MCF 10A (cell line): ENCODE data around the gene C5orf58. TPM values are rescaled to one million over a fixed set of nuclear protein-coding genes. Genes with fewer than 3 reads are reported as not detected.

Experiments
- BruUV-seq: library from RNA; stranded (reverse); fragments of 400-500 nt; replicated peaks from 2 replicates; lab custom pipeline; 2021; lab: Mats Ljungman, UMichigan
- CTCF ChIA-PET: fragments of 300-600 bp; sonication (Branson Sonifier 250); formaldehyde crosslinking; extraction: SDS; loops from one replicate; lab custom pipeline; 2021; ENCODE audit warnings: antibody characterized with exemption, inconsistent platforms; lab: Yijun Ruan, JAX
- POLR2A ChIA-PET: fragments of 300-600, 350-650 bp; sonication (Branson Sonifier 250); formaldehyde crosslinking; extraction: SDS; loops from one replicate; lab custom pipeline; 2020; ENCODE audit warnings: antibody characterized with exemption, inconsistent platforms; lab: Yijun Ruan, JAX
- DNase-seq: peaks from one replicate; pipeline ENCODE4 v3.0.0-alpha.2; 2018; ENCODE audit not compliant: unreplicated experiment
- H3K27ac Mint-ChIP-seq: one replicate; pipeline ENCODE4 v1.8.0; 2022; ENCODE audit warnings: mild to moderate bottlenecking, low read depth, mixed read lengths; ENCODE audit not compliant: unreplicated experiment
- H3K27me3 Mint-ChIP-seq: one replicate; pipeline ENCODE4 v1.8.0; 2022; ENCODE audit warnings: mixed read lengths; ENCODE audit not compliant: insufficient read depth, unreplicated experiment
- H3K36me3 Mint-ChIP-seq: one replicate; pipeline ENCODE4 v1.8.0; 2022; ENCODE audit warnings: mild to moderate bottlenecking, moderate library complexity, mixed read lengths; ENCODE audit not compliant: insufficient read depth, unreplicated experiment
- H3K4me1 Mint-ChIP-seq: one replicate; pipeline ENCODE4 v1.8.0; 2022; ENCODE audit warnings: mixed read lengths; ENCODE audit not compliant: insufficient read depth, unreplicated experiment
- H3K4me3 Mint-ChIP-seq: one replicate; pipeline ENCODE4 v1.8.0; 2022; ENCODE audit warnings: mild to moderate bottlenecking, moderate library complexity, mixed read lengths; ENCODE audit not compliant: unreplicated experiment
- H3K9me3 Mint-ChIP-seq: one replicate; pipeline ENCODE4 v1.8.0; 2022; ENCODE audit warnings: mixed read lengths; ENCODE audit not compliant: unreplicated experiment
- intact Hi-C: fragments of 100-400 bp; cut with micrococcal nuclease; formaldehyde crosslinking; loops from 2 replicates; pipeline ENCODE4 v1.14.1; 2022
- total RNA-seq: library from RNA; stranded (reverse); gene quantifications from 2 replicates; pipeline ENCODE4 v1.2.3, GENCODE V29; 2022
- TF ChIP-seq, protein P1 (sequence below): fragments of 200-600 bp; IDR thresholded peaks from one replicate; pipeline ENCODE4 v1.8.0; 2022; ENCODE audit warnings: antibody characterized with exemption, mild to moderate bottlenecking; ENCODE audit not compliant: unreplicated experiment

C5orf58 gene
- total RNA-seq, 1 experiment from 2014 or later, result not detected

DNA sequence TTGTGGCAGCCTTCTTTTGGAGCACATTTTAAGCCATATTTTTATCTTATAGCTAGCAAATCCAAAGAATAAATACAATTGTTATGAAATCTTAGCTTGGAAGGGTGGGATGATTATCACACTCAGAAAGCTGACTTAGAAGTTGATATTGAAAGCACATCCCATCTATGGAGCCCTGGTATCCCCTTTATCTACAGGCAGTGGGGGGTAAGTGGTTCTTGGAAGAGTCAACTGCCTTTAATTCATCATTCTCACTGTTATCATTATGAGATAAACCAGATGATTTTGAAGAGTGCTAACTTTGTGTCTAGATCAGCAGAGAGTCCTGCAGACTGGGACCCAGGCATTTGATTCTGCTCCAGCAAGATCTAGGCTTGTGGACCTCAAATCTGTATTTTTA, 61.8 kb downstream of the C5orf58 start:
- ChIA-PET POLR2A (no interaction called here), CTCF (interaction anchor here (1.1 to 1.6 kb wide), 2 partner anchors 16 to 27 kb away, joined by 4 to 7 read pairs; no protein-coding TSS in a partner anchor)
- Mint-ChIP-seq H3K27ac (no peak overlapping the region), H3K4me1 (no peaks in the 10 kb centered on the region), H3K27me3 (peaks cover 38% of the 10 kb centered on the region), H3K9me3 (no peaks in the 10 kb centered on the region), H3K4me3 (no peak overlapping the region), H3K36me3 (no peaks in the 10 kb centered on the region)
- intact Hi-C loops, result no loop called here
- no TSS peak for BruUV-seq
- TF ChIP-seq, protein P1, sequence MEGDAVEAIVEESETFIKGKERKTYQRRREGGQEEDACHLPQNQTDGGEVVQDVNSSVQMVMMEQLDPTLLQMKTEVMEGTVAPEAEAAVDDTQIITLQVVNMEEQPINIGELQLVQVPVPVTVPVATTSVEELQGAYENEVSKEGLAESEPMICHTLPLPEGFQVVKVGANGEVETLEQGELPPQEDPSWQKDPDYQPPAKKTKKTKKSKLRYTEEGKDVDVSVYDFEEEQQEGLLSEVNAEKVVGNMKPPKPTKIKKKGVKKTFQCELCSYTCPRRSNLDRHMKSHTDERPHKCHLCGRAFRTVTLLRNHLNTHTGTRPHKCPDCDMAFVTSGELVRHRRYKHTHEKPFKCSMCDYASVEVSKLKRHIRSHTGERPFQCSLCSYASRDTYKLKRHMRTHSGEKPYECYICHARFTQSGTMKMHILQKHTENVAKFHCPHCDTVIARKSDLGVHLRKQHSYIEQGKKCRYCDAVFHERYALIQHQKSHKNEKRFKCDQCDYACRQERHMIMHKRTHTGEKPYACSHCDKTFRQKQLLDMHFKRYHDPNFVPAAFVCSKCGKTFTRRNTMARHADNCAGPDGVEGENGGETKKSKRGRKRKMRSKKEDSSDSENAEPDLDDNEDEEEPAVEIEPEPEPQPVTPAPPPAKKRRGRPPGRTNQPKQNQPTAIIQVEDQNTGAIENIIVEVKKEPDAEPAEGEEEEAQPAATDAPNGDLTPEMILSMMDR, result no peak
- no peak for DNase-seq

Other genes starting within 250 kb of the C5orf58 start
- not detected in 2 replicates for gene FOXI1, start 127.1 kb upstream of the C5orf58 start, total RNA-seq
- not detected in 2 replicates for gene LCP2, start 64.8 kb downstream of the C5orf58 start, total RNA-seq
- gene KCNMB1, start 156.4 kb downstream of the C5orf58 start, total RNA-seq, result not detected in 2 replicates